Renal cortex interstitium (tissue), 11 donors: ENCODE data around the gene PTMS. TPM values are rescaled to one million over a fixed set of nuclear protein-coding genes. Genes with fewer than 3 reads are reported as not detected.
A peak's percentile ranks its signal among the peaks of the same experiment; 100 is the strongest.
"Not testable (repeated sequence)": the region's sequence is repeated elsewhere in the genome, so short reads cannot be mapped to it uniquely, and the experiment has no call there.

Source experiments
- DNase-seq, 11 donors: peaks; one replicate each; pipeline ENCODE4 v3.0.0-alpha.2; 2013; ENCODE audit warnings: low read depth in 9 of 11, low spot score in 4 of 11; ENCODE audit errors: extremely low read depth in 1 of 11
- polyA plus RNA-seq, 3 donors: library from polyadenylated mRNA; unstranded; fragments of 120-200 nt; gene quantifications; one replicate each; pipeline ENCODE4 v1.2.1, GENCODE V29; 2013; ENCODE audit not compliant: insufficient read length in 3 of 3

Gene PTMS
- polyA plus RNA-seq, 3 donors = 513 to 676 (median 531) TPM

DNA sequence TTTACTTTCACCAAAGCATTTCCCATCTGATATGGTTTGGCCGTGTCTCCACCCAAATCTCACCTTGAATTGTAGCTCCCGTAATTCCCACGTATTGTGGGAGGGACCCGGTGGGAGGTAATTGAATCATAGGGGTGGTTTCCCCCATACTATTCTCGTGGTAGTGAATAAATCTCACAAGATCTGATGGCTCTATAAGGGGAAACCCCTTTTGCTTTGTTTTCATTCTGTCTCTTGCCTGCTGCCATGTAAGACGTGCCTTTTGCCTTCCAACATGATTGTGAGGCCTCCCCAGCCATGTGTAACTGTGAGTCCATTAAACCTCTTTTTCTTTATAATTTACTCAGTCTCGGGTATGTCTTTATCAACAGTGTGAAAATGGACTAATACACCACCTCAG, 22.9 kb upstream of the PTMS start:
- not testable (repeated sequence) for DNase-seq

DNA sequence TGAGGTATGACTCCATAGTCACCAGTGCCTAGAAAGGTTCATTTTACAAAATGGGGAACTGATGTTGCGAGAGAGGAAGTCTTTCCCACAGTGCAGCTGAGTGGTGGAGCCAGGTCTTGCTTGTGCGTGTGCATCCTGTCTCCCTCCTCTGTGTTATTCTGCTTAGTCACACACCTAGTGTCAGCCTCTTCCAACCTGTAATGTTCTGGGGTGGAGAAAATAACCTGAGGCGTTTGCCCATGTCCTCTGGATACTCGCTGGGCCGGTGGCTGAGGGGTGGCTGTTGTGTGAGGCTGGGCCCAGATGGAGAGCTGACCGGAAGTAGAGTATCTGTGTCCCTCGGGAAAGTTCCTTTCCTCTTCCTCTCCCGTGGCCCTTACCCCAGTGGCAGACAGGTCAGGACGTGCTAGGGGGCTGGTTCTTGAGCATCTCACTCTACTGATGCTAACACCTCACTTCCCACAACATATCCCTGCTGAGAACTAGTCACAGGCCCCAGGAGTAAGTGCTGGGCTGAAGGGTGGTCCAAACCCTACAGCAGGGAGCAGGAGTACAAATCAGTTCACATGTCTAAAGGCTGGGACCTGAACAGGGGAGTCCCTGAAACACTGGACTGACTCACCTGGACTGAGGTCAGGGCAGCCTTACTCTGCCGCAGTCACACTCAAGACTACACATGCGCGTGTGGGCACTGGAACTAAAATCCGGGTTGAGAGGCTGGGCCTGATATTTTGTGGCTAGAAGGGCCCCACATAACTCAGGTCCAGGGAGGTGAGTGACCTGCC, 20.2 kb upstream of the PTMS start:
- DNase-seq = no peak

DNA sequence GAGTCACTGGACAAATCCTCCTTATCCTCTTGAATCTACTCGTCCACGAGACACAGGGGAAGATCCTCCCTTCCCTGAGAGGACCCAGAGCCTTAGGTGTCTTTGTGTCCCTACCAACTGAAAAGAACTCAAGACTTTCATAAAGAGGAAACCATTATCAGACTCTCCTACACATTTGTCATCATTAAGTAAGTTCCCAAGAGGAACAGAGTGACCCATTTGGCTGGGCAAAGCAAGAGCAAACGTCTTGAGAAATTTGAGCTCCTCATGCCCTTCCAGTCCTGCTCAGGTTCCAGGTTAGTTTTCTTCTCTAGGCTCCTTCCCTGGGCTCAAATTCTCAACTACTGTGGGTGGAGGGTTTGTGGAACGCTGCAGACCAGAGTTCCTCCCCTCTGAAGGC, 18.9 kb upstream of the PTMS start:
- DNase-seq = no peak

DNA sequence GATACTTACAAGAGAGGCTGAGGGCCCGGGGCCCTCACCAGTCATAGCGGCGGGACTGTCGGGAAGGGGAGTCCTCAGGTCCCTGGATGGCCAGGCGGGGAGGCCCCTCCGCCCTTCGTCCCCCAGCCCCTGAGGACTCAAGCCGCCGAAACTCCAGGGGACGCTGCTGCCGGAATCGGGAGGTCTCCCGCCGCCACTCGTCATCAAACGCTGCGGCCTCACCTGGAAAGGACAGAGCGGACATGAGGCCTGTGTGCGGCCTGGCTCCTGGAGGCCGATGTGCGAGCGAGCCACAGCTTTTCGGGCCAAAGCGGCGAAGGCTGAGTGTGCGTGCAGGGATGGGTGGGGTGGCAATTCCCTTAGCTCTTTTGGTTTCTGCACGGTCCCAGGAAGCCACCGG, 17.4 kb upstream of the PTMS start:
- no peak for DNase-seq

DNA sequence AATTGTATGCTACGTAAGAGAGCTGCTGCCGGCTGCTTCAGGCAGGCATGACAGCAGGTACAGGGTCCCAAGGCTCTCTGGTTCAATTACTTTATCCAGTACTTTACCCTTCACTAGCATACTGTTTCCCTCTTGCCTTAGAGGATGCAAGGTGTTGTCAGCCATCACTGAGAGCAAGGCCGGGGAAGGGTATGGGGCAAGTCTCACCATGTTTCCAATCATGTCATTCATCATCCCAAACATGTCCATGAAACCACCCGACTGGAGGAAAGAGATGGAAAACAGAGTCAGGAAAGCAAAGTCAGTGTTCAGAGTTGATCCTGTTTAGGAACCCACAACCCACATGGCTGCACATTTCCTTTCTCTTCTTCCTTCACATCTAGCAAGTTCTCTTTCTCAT, 15.7 kb upstream of the PTMS start:
- DNase-seq = no peak

DNA sequence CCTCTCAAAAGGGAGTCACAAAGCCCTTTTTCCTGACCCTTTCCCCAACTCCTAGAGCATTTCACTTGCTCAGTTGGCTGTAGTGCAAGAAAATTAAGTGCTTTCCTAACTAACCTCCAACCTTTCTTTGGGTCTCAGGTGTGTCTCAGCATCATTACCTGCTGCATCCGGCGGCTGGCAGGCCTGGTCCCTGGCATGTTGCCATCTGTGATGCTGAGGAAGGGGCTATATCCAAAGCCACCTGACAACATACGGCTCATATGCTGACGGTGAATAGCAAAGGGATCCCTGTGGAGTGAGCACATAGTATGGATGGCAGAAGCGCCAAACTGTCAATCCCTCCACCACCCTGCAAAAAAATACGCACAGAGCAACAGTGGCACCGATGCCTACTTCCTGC, 14.4 kb upstream of the PTMS start:
- no peak for DNase-seq

DNA sequence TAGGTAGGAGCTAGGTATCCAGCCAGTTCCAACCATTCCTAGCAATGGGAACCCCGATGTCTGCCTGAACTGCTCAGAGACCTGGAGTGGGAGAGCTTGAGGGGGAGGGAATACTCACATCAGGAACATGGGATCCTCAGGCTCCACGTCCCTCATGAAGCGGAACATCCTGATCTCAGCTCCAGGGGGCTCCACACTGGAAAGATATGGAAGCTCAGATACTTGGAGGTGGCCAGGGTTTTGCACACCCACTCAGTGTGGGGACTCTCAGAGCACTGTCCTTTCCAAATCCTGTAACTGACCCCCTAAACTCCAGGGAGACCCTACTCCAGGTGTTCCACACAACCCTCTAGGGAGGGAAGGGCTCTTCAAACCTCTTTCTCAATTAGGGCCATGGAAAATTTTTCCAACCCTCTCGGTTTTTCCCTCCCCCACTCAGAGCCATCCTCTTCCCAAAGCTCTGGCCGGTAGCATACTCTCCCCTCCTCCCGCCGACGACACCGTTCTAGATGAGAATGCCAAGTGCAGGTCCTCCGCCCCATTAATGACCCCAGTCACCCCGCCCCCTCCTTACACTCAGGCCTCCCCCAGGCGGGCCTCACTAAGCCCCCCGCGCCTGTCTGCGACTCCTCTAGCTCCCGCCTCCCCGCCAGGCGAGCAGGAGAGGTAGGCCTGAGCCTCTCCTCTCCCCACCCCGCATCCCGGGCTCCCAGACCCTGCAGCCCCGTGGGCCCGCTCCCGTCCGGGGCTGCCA, 13.8 kb upstream of the PTMS start:
- DNase-seq = no peak

DNA sequence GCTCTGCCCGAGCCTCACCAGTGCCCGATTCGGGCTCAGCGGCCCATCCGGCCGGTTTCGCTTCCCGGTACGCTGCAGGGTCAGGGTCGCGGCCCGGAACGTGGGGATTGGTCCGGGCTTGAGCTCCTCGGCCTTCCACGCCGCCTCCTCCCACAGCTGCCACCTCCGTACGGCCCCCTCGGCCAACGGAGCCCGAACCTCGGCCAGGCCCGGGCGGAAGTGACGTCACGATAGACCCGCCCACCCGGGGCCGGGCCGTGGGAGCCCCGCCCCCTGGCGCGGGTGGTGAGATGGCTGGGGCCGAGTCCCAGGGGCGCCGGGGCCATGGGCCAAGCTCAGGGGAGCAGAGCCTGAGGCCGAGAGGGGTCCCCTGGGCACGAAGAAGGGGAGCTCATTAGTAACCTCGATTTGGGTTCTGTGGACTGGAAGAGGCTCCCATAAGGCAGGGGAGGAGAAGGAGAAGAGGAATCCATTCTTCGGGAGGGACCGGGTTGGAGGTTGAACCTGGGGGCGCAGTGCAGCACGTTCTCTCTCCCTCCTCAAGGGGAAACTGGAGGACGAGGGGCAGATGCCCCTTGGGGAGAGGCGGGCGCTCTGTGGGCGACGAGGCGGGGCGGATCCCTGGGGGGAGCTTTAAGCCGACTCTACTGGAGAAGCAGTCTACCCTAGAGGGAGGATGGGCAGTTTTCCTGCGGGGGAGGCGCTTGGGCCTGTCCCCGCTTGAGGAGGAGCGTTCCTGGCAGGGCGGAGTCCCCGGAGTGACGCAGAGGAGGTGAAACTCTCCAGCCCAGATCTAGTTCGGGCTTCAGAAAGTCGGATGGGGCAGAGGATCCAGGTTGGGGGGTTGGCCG, 13.0 kb upstream of the PTMS start, which contains the start of gene MLF2:
Gene MLF2 (minus strand): TSS at position 221 of the 851 bp plus-strand sequence. CDS start 807 bp downstream, outside the sequence.
- DNase-seq = peak; percentile 93 to 99 (median 98)

DNA sequence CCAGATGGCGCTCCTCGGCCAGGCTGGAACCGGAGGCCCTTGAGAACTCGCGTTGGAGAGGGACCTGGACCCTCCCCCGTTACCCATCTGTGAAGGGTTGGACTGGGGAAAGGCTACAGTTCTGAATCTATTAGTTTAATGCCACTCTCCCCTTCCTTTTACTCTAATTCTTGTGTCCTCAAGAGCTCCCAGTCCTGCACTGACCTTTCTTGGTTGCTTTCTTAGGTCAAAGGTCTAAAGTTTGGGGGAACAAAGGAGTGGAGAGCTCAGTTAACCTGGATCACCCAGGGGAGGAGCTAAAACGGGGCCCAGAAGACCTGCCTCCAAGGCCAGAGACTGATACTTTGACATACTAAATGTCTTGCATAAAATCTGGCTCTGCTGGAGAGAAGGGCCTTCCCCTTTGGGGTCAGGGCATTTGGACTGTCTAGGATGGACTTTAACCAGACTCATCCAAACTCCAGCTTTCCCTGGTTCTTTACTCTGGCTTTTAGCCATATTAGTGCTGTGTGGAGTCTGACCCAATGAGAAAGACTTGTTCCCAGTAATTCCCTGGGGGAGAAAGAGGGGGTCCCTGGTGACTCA, 12.3 kb upstream of the PTMS start:
- DNase-seq = no peak

DNA sequence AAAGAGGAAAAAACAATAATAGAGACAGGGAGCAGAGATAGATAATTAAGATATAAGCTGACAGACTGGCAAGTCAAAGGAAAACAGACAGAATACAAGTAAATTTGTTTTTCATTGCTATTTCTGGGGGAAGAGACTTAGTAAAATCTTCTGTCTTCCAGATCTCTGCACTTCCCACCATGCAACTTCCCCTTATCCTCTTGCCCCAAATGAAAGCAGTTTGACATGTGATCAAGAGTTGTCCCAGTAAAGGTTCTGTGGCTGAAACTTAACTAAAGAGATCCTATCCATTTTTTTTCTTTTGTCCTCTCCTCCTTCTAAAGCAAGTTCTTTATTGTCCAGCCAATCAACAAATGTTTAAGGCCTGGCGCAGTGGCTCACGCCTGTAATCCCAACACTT, 11.8 kb upstream of the PTMS start:
- DNase-seq = no peak

DNA sequence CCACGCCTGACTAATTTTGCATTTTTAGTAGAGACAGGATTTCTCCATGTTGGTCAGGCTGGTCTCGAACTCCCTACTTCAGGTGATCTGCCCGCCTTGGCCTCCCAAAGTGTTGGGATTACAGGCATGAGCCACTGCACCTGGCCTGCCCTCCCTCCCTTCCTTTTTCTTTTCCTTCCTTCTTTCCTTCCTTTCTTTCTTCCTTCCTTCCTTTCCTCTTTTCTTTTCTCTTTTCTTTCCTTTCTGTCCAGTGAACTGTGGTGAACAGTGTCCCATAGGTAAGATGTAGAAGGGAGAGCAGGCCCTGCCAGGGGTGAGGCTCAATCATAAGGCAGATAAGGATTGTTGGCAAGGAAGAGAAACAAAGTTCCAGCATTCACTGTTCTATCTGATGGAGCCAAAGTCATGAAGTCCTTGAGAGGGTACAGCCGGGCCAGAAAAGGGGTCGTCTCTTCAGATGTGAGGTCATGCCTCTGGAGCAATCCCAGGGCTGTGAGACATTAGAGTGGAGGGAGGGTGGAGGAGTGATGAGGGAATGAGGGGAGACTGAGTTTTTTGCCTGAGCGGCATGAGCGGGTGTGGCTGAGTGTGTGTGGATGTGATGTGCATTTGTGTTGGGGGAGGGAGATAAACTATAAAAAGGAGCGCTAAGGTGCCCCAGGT, 9.0 kb upstream of the PTMS start:
- DNase-seq = no peak

DNA sequence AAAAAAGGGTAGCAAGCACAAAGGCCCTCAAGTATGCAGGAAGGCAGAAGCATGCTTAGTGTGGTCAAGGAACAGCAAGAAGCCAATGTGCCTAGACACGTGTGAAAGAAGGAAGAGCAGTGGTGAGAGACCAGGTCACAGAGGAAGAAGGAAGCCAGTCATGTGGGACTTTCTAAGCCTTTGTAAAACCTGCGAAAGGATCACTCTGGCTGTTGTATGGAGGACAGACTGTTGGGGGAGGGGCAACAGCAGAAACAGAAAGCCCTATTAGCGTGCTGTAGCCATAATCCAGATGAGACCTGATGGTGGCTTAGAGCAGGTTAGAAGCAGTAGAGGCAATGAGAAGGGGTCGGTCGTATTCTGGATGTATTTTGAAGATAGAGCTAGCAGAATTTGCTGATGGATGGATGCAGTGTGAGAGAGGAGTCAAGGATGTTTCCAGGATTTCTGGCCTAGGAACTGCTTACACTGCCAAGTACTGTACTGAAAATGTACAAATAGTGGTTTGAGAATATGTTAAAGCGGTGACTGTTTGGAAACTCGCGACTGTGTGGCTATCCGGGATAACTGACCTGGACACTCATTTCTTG, 7.6 kb upstream of the PTMS start:
- DNase-seq = no peak

DNA sequence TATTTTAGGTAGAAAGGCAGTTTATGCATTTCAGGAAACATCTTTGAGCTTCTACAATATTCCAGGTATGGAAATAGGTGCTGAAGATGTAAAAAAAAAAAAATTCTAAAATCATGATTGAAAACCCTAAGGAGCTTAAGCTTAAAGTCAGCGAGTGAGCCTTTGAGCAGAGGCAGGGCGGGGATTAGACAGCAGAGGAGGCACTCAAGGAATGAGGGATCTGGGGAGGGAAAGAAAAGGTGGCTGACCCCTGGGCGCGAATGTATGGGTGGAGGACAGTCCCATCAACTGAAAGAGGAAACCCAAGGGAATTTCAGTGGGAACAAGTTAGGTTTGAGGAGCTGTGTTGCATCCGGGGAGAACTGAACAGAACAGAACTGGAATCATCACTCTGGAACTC, 6.4 kb upstream of the PTMS start:
- DNase-seq = no peak

DNA sequence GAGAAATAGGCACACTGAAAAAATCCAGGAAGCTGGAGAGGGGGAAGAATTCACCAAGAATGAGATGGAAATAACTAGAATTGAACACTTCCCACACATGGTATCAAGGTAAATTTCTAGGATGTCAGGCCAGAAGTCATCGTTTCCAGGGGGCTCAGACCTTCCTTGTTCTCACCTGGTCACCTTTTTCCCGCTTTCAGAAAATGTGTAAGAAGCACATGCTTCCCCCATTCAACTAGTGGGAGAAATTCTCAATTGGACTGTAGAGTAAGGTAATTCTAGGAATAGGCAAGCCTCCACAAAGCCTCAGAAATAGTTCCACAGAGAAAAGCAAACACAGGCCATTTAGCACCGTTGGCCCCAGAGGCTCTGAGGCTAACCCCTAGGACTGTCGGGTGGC, 2.8 kb upstream of the PTMS start:
- no peak for DNase-seq

DNA sequence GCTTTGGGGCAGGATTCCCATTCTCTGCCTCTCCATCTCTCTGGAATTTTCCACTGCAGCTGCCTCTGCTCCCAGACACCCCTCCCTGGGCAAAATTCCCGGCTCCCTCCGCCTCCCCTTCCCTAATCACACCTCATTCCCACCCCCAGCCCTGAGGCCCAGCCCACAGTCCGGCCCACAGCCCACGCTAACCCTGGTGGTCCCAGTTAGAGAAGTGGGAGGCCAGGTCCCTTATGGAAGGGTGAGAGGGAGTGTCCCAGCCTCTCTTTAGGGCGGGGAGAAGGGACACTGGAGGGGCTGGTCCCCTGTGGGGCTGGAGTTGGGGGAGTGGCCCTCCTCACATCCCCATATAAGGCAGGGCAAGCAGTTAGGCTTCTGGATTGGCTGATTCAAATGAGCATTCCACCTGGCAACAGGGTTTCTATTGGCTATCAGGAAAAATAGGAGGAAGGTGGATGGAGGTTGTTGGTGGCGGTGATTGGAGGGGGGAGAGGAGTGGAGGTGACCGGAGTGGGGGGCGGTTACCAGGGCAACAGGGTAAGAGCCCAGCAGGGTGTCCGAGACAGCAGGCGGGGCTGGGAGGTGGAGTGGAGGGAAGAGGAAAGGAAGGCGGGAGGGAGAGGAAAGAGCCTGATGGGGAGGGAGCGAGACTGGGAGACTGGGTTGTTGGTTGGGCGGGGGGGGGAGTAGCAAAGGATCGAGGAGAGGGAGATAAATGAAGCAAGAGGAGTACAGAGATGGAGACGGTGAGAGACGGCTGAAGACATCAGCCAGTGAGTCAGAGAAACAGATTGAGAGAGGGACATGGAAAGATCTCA, 1.9 kb upstream of the PTMS start:
- peak; percentile 86 to 98 (median 96) for DNase-seq

DNA sequence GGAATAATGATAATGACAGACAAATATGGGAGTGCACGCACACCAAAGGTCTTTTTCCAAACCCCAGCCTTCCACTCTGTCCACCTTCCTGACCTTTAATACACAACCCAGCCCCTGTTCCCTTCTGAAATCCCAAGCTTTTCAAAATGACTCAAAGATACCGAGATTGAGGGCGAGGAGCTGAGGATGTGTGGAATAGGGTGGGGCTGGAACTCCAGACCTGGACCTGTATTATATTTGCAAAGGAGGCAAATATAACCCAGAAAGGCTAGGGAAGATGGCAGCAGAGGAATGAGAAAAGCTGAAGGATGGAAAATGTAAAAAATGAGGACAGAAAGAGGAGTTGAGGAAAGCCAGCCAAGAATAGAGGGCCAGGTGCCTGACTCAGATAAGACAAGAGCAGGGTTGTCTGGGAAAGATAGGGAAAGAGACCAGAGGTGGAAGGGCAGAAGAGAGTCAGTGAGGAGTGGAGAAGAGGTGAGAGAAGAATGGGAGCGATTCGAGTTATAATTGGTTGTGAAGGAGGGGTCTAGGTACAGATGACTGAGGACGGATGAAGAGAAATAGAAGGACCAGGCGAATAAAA, 1.0 kb upstream of the PTMS start:
- DNase-seq = no peak

DNA sequence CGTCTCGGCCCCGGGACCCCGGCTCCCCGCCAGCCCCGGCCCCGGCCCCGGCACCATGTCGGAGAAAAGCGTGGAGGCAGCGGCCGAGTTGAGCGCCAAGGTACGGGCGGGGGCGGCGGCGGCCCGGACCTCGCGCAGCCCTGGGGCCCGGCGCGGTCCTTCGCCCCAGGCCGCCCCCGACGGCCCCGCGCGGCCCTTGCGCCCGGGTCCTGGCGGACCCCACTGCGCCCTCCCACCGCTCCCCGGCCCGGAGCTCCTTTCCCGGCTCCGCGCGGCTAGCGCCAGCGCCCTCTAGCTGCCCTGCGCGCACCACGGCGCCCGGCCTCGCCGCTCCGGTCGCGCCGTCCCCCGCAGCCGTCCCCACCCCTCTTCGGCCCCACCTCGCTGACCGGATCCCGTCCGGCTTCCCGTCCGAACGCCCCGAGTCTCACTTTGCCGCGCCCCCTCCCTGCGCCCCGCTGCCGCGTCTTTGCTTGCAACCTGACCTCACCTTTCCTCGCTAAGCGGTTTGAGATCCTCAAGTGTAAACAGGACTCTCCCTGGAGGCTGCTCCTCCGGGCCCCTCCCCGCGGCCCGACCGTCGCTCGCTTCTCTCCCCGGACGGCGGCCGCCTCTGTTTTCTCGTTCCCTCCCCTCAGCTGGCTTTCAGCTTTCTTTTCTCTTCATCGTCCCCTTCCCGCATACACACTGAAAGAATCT, 637 bp downstream of the PTMS start:
- DNase-seq = peak in 8 of 11 donors; percentile 60 to 84 (median 71)
